GM12801 (cell line): ENCODE measurements around the gene EPHA7.

Experiments used
- CTCF ChIP-seq: IDR thresholded peaks from one replicate; pipeline ENCODE4 v1.5.1; 2011; ENCODE audit warnings: control low read depth; ENCODE audit not compliant: insufficient read length; ENCODE audit errors: extremely low read depth

The EPHA7 gene

GRCh38 chr6:93369586-93370134 lies 49.7 kb downstream of the EPHA7 start:
- TF ChIP-seq CTCF: no peak

GRCh38 chr6:93366506-93366905 lies 52.9 kb downstream of the EPHA7 start:
- no peak for TF ChIP-seq CTCF

GRCh38 chr6:93365445-93365844 lies 53.9 kb downstream of the EPHA7 start:
- no peak for TF ChIP-seq CTCF

GRCh38 chr6:93358435-93358834 lies 60.9 kb downstream of the EPHA7 start:
- no peak for TF ChIP-seq CTCF

GRCh38 chr6:93352604-93353003 lies 66.8 kb downstream of the EPHA7 start:
- no peak for TF ChIP-seq CTCF

GRCh38 chr6:93351222-93351621 lies 68.1 kb downstream of the EPHA7 start:
- TF ChIP-seq CTCF: no peak

GRCh38 chr6:93350774-93351173 lies 68.6 kb downstream of the EPHA7 start:
- no peak for TF ChIP-seq CTCF
